ENCODE measurements around the gene MCAM.

The MCAM gene

DNA sequence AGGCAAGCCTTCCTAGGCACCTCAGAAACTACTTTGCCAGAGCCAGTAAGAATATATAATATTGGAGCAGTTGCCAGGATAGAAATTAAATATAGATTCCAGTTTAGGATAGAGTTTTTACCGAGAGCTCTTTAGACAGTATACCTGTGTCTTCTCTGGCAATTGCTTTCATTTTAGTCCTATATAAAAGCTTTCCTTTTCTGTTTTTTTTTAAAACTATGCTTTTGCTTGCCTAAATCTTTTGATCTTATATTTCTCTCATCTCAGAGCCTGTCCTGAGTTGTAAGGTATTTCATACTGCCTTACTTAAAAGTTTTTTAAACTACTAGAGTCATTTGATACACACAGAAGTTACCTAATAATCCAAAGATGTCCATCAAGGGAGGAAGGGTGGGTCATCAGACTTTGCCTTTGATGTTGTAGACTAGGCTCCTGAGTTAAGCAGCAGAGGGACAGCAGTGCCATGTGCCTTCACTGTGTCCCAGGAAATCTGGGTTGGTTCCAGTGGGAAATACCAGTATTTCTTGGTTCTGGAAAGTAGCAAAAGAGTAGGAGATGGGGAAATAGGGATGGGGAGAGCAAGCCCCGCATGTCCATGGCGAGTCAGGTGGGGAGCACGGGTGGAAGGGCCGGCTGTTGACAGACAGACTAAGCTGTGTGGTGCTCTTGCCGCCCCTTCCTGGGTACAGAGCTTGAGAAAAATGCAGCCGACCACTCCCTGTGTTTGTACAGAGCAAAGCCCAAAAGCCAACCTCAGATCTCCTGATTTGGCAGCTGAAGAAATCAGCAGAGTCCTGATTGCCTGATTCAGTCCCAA, 11.2 kb downstream of the MCAM start:
- DNase-seq, result no peak

GRCh38 chr11:119303227-119303718, 13.7 kb downstream of the MCAM start:
- no peak for DNase-seq

GRCh38 chr11:119300198-119300964, 16.5 kb downstream of the MCAM start:
- no peak for DNase-seq

GRCh38 chr11:119299416-119299815, 17.5 kb downstream of the MCAM start:
- DNase-seq, result no peak

DNA sequence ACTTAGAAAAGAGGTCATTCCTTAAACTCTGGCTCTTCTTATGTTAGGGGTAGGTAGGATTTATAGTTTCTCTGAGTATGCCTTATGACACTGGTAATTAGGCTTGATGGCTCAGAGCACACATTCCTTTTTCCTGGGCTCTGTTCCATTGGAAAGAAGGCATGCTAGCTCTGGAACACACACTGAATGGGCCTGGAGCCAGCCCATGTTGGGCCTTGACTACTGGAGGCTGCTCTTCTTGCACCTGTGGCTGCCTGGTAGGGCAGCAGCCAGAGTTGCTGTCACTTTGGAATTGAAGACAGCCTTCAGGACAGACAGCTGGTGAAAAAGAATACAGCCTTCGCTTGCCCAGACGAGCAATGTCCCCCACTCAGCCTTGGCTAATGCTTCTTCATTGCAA, 18.2 kb downstream of the MCAM start:
- no peak for DNase-seq

GRCh38 chr11:119297938-119298337, 19.0 kb downstream of the MCAM start:
- DNase-seq, result no peak

GRCh38 chr11:119295178-119295577, 21.8 kb downstream of the MCAM start:
- DNase-seq, result no peak

DNA sequence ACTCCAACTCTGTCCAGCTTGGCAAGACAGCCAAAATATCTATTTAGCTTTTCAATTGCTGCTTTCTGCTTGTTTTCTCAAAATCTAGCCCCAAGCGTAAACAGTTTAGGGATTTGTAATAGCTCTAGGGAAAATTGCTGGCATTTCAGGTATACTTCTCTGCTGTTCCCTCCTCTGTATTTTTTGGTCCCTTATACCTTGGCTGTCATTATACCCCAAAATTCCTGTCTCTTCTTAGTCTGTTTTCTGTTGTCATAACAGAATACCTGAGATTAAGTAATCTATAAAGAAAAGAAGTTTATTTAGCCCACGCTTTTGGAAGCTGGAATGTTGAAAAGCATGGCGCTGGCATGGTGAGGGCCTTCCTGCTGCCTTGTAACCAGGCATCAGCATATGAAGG, 23.5 kb downstream of the MCAM start:
- DNase-seq, result no peak

DNA sequence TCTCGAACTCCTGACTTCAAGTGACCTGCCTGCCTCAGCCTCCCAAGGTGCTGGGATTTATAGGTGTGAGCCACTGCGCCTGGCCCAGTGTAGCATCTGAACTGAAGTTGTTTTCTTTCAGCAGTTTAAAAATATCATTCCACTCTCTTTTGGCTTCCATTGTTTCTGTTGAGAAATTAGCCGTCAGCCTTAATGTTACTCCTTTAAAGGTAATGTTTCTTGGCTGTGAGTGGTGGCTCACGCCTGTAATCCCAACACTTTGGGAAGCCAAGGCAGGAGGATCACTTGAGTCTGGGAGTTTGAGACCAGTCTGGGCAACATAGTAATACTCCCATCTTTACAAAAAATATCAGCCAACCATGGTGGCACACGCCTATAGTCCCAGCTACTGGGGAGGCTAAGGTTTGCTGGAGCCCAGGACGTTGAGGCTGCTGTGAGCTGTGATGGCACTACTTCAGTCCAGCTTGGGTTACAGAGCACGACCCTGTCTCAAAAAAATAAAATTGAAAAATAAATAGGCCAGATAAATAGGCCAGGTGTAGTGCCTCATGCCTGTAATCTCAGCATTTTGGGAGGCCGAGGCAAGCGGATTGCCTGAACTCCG, 25.9 kb downstream of the MCAM start:
- no peak for DNase-seq

- no peak for DNase-seq
Measured at GRCh38 chr11:119288219-119288618, 28.7 kb downstream of the MCAM start.

GRCh38 chr11:119285431-119285830, 31.5 kb downstream of the MCAM start:
- DNase-seq, result no peak

GRCh38 chr11:119284344-119285157, 32.4 kb downstream of the MCAM start:
- no peak for DNase-seq

- no peak for DNase-seq
Measured at GRCh38 chr11:119282495-119282894, 34.4 kb downstream of the MCAM start.

GRCh38 chr11:119277660-119278059, 39.3 kb downstream of the MCAM start:
- no peak for DNase-seq

- no peak for DNase-seq
Measured at GRCh38 chr11:119273721-119274120, 43.2 kb downstream of the MCAM start.

- DNase-seq, result no peak
Measured at GRCh38 chr11:119267645-119268044, 49.3 kb downstream of the MCAM start.

- no peak for DNase-seq
Measured at GRCh38 chr11:119266517-119267255, 50.2 kb downstream of the MCAM start.

DNA sequence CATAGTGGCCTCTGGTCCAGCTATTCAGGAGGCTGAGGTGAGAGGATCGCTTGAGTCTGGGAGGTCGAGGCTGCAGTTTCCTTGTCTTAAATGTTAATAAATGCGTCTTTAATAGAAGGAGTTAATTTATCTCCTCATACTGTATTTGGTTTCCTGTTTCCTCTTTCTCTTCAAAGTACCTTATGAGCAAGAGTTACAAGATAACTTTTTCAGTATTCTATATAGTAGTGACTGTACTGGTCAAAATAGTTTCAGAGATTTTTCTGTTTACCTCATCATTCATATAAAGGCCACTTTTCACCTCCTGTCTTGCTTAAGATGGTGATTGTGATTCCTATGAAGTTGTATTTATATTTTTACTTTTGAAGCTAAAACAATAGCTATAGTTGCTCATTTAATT, 50.9 kb downstream of the MCAM start:
- DNase-seq, result no peak

DNA sequence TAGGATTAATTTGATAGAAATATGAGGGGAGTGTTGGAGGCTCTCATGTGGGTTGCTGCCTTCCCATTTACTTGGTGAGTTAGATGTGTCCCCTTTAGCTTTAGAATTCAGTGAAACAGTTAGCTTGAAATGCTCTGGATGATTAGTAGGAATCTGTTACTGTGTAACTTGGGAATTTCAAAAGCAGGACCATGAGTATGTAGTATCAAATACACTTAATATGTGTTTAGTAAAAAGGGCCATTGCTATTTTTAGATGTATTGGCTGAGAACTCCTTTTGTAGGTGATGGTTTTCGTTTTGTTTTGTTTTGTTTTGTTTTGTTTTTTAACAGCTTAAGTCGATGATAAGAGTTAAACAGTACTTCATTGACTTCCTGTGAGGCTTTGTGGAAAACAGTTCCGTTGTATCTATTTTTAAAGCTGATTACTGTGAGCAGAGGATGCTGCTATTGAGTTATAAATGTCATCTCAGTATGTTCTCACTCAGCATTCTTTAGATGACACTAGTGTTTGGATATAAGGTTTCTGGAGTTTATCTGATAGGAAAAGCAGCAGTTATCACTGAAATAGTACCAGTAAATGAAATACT, 53.5 kb downstream of the MCAM start:
- DNase-seq, result no peak

GRCh38 chr11:119262668-119263351, 54.1 kb downstream of the MCAM start:
- no peak for DNase-seq

- no peak for DNase-seq
Measured at GRCh38 chr11:119258983-119259382, 57.9 kb downstream of the MCAM start.

Measured in activated CD4-positive, CD25-positive, alpha-beta regulatory T cell (primary cell).